ENCODE data around the gene ZNF512.

The ZNF512 gene

DNA sequence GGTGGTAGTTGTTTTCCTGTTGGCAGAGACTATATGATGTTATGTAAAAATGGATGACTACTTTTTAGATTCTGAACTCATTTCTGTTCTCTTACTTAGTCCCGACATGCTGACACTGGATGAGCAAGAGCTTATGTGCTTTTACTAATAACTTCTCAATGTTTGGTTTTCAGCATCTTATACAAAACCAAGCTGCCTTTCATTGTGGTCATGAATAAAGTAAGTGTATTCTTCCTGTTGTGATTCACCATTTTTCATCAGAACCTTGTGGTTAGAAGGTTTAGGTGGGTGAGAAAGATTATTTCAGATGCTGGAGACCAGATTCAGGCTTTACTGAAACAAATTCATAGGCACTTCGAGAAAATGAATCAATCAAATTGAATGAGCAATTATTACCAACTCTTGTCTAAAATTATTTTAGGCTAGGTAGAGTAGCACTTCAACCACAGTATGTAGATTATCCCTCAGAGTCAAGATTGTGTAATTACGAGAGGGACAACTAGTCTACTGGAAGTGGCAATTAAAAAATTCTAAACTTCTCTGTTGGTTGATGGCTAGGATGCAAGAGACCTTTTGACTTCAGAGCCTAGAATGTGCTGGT is 55.3 kb downstream of the ZNF512 start:
- no peak for DNase-seq

- no peak for DNase-seq
These were observed 55.9 kb downstream of the ZNF512 start for GRCh38 chr2:27638709-27639108.

- DNase-seq: no peak
These were observed 57.9 kb downstream of the ZNF512 start for GRCh38 chr2:27640722-27641245.

- DNase-seq: no peak
These were observed 62.4 kb downstream of the ZNF512 start for GRCh38 chr2:27645197-27645596.

DNA sequence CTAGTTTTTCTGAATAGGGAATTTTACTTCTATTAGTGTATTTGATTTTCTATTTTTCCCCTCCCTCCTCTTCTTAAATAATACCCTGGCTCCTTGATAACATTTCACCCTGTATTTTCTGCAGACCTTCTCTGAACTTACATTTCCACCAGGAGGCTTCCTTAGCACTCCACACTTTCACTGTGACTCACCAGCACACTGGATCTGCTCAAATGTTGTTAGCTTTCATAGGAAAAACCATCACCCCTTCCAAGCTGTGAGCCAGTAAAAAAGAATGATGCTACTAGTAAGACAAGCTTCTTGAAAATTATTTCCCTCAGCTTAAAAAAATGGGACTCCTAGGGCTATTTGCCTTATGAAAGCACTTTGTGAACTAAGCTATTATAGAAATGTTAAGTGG is 64.4 kb downstream of the ZNF512 start:
- DNase-seq: no peak

DNA sequence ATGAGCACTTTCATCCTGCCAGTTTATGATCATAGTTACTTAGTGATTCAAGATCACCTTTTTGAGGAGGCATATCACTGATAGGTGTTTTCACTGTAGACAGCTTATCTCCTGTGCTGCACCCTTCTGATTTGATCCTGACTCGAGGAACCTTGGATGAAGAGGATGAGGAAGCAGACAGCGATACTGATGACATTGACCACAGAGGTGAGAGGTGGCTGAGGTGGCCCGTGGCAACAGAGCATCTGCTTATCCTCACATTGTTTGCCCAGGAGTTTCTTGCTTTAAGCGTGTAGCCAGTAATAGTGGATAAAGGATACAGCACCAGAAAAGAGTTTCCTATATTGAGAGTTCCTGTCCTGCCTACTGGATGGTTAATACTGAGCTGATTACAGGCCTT is 64.9 kb downstream of the ZNF512 start:
- DNase-seq: no peak

DNA sequence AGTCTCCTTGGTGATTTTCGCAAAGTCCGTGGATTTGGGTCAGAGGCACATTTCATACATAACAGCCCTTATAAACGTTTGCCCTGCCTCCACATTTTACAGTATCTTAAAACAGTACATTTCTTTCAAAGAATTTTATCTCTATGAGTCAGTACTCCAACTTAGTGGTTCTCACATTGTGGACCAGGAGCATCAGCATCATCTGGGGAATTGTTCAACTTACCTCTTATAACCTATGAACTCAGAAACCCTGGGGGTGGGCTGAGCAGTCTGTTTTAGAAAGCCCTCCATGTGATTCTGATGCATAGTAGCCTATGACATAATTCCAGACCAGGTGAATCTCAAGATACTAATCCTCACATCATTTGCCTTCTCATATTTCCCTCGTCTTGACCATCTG is 68.2 kb downstream of the ZNF512 start:
- DNase-seq: no peak

DNA sequence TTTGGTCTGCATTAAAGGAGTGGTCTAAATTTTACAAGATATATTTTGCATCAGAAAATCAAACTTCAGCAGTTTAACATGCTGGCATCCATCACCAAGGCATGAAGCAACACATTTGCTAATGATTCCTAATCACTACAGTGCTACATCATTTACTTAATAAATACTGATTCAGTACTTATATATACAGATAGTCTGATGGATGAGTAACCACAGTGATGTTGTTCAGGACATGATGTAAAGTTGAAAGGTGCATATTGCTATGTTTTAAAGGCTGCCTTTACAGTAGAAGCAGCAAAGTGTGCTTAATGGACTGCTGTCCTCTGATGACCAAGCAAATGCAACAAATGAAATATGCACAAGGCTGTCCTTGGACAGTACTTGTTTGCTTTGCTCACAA is 69.5 kb downstream of the ZNF512 start:
- no peak for DNase-seq

DNA sequence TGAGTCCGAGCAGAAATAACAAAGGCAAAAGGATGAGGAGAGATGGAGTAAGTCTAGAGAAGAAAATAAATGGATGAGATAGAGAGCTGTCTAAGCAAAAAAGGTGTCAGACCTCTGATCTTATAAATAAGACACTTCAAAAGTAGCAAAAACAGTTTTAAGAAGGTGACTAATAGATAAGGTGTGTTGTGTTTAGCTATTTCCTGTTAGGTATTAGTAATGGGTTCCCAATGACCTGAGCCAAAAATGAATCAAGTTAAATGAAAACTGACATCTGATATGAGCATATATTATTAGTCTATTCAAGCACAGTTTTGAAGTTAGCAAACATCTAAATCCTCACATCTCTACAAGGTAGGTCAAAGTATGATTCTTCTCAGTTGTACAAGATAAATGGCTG is 69.9 kb downstream of the ZNF512 start:
- DNase-seq: no peak

DNA sequence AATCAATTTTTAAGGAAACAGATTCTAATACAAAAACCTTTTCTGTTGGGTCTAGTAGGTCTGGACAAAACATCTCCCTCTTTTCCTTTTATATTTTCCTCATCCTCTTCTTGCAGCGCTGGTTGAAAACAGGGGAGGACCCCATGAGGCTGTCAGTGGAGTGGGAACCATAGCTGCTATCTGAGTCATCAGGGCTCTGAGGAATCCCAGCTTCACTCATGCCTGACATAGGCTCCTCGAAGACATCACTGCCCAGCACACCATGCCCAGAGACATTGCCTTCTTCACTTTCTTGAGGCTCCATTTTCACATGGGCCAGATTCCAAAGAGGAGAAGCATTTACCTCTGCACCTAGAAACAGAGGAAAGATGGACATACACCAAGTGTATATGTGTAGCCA is 70.6 kb downstream of the ZNF512 start:
- no peak for DNase-seq

GRCh38 chr2:27655155-27655951 is 72.5 kb downstream of the ZNF512 start:
- DNase-seq: no peak

DNA sequence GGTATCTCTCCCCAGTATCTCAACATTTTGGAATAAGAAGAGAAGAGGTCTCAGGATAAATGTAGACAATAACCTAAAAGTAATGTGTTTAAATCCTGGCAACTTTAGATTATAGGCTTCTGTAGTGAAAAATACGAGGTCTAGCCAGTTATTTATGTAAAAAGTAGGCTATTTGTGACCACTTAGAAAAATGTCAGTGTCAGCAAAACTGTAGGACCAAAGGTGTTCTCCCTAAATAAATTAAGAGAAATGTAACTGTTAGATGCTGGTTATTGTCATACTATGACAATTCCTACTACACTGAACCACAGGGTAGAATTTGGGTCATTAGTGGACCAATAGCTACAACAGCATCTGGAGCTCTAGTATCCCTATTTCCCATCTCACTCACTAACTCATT is 78.5 kb downstream of the ZNF512 start:
- DNase-seq: no peak

DNA sequence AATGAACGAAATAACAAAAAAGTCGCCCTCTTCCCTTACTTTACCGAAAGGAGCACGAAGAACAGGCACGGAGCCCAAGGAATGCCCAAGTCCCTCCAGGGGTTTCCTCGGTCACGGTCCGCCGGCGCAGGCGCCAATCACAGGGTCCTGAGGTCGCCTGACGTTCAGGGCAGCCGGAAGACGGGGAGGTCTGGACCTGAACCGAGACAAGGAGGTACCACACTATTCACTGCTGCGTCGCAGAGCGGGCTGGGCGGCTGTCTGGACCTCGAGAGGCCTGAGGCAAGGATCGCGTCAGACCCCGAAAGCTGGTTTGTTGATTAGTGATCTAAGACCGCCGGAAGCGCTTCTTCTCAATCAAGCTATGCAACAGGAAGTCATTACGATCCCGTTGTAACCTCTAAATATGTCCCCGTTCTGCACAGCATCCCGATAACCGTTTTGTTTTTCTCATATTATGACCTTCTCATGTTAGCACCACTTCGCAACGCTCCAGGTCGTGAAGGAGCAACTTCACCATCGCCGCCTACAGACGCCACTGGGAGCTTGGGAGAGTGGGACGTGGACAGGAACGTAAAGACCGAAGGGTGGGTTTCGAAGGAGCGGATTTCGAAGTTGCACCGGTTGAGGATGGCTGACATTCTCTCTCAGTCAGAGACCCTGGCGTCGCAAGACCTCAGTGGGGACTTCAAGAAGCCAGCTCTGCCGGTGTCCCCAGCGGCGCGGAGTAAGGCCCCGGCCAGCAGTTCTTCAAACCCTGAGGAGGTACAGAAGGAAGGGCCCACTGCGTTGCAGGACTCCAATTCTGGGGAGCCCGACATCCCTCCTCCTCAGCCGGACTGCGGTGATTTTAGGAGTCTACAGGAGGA is 80.7 kb downstream of the ZNF512 start, which contains the start of the genes SLC4A1AP and SUPT7L:
Gene SLC4A1AP (plus strand): TSS at position 605 of the 869 bp plus-strand sequence. CDS start 26 bp downstream, at position 631.
Gene SUPT7L (minus strand): TSS at position 330 of the 869 bp plus-strand sequence. CDS start 1,422 bp downstream, outside the sequence.
- DNase-seq: peak; percentile 64

DNA sequence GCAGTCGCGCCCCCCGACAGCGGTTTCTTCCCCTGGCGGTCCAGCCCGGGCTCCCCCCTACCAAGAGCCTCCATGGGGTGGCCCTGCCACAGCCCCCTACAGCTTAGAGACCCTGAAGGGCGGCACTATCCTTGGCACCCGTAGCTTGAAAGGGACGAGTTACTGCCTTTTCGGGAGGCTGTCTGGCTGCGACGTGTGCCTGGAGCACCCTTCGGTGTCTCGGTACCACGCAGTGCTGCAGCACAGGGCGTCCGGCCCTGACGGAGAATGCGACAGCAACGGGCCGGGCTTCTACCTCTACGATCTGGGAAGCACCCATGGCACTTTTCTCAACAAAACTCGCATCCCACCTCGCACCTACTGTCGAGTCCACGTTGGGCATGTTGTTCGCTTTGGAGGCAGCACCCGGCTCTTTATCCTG is 81.3 kb downstream of the ZNF512 start:
- DNase-seq: no peak

GRCh38 chr2:27664622-27665363 is 82.0 kb downstream of the ZNF512 start:
- no peak for DNase-seq

- DNase-seq: no peak
These were observed 84.6 kb downstream of the ZNF512 start for GRCh38 chr2:27667446-27667845.

GRCh38 chr2:27671235-27671634 is 88.4 kb downstream of the ZNF512 start:
- no peak for DNase-seq

All from T-helper 9 cell (primary cell).